ENCODE measurements around the gene U2AF1L4. TPM values are rescaled to one million over a fixed set of nuclear protein-coding genes. Genes with fewer than 3 reads are reported as not detected.

The U2AF1L4 gene
- total RNA-seq, 1 donor from 2014 or later = 6.6 TPM

GRCh38 chr19:35715355-35715809 is 29.8 kb downstream of the U2AF1L4 start:
- TF ChIP-seq POLR2A (IDR thresholded peaks at IDR 0.05) = no peak
- TF ChIP-seq, protein P1, sequence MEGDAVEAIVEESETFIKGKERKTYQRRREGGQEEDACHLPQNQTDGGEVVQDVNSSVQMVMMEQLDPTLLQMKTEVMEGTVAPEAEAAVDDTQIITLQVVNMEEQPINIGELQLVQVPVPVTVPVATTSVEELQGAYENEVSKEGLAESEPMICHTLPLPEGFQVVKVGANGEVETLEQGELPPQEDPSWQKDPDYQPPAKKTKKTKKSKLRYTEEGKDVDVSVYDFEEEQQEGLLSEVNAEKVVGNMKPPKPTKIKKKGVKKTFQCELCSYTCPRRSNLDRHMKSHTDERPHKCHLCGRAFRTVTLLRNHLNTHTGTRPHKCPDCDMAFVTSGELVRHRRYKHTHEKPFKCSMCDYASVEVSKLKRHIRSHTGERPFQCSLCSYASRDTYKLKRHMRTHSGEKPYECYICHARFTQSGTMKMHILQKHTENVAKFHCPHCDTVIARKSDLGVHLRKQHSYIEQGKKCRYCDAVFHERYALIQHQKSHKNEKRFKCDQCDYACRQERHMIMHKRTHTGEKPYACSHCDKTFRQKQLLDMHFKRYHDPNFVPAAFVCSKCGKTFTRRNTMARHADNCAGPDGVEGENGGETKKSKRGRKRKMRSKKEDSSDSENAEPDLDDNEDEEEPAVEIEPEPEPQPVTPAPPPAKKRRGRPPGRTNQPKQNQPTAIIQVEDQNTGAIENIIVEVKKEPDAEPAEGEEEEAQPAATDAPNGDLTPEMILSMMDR (IDR thresholded peaks at IDR 0.05) = no peak
- no peak for TF ChIP-seq POLR2AphosphoS5 (IDR thresholded peaks at IDR 0.05; ENCODE audit: insufficient read depth in 1 of 2, low read depth in 1 of 2)
- no peaks in the 10 kb centered on the region for H3K27me3 ChIP-seq
- intact Hi-C loops (cut with DNase I) = loop anchor here (5.0 to 10.0 kb wide), 2 partner anchors 168 to 219 kb away; partner anchors contain the start of genes LRFN3 and TMEM147
- peak overlapping the region in 1 of 2 donors; percentile 67 for H3K4me3 ChIP-seq
- no peak for DNase-seq (ENCODE audit: extremely low spot score in 2 of 2)
- H3K27ac ChIP-seq = peak overlapping the region; percentile 85
- peaks cover 30% of the 10 kb centered on the region for H3K4me1 ChIP-seq
- peaks cover 0 to 5% of the 10 kb centered on the region in 2 donors for H3K36me3 ChIP-seq
- no peaks in the 10 kb centered on the region for H3K9me3 ChIP-seq

GRCh38 chr19:35714601-35715354 is 30.4 kb downstream of the U2AF1L4 start:
- H3K4me1 ChIP-seq = peaks cover 26% of the 10 kb centered on the region
- intact Hi-C loops (cut with DNase I) = loop anchor here (5.0 to 10.0 kb wide), 2 partner anchors 167 to 220 kb away; partner anchors contain the start of genes LRFN3 and TMEM147

GRCh38 chr19:35713904-35714495 is 31.2 kb downstream of the U2AF1L4 start:
- H3K4me3 ChIP-seq = no peak overlapping the region
- intact Hi-C loops (cut with DNase I) = loop anchor here (10.0 kb wide), 1 partner anchor 221 kb away; the partner anchor contains the start of gene LRFN3
- TF ChIP-seq POLR2A (IDR thresholded peaks at IDR 0.05) (no peak), POLR2AphosphoS5 (IDR thresholded peaks at IDR 0.05; ENCODE audit: insufficient read depth in 1 of 2, low read depth in 1 of 2) (no peak)
- TF ChIP-seq, protein P1 (IDR thresholded peaks at IDR 0.05) = no peak
- no peak for DNase-seq (ENCODE audit: extremely low spot score in 2 of 2)
- H3K36me3 ChIP-seq = no peaks in the 10 kb centered on the region
- no peaks in the 10 kb centered on the region for H3K27me3 ChIP-seq
- no peak overlapping the region for H3K27ac ChIP-seq
- H3K9me3 ChIP-seq = no peaks in the 10 kb centered on the region
- H3K4me1 ChIP-seq = peaks cover 19% of the 10 kb centered on the region

More at GRCh38 chr19:35714601-35715354, 30.4 kb downstream of the U2AF1L4 start:
- Histone ChIP-seq H3K36me3 (peaks cover 0 to 2% of the 10 kb centered on the region in 2 donors), H3K27me3 (no peaks in the 10 kb centered on the region), H3K9me3 (no peaks in the 10 kb centered on the region), H3K27ac (no peak overlapping the region), H3K4me3 (no peak overlapping the region)
- TF ChIP-seq POLR2A (IDR thresholded peaks at IDR 0.05) = no peak
- TF ChIP-seq POLR2AphosphoS5 (IDR thresholded peaks at IDR 0.05; ENCODE audit: insufficient read depth in 1 of 2, low read depth in 1 of 2) = no peak
- TF ChIP-seq, protein P1 (IDR thresholded peaks at IDR 0.05) = no peak
- no peak for DNase-seq (ENCODE audit: extremely low spot score in 2 of 2)

- Histone ChIP-seq H3K9me3 (no peaks in the 10 kb centered on the region), H3K27me3 (no peaks in the 10 kb centered on the region), H3K4me1 (peaks cover 14% of the 10 kb centered on the region), H3K4me3 (no peak overlapping the region), H3K36me3 (no peaks in the 10 kb centered on the region), H3K27ac (no peak overlapping the region)
- intact Hi-C loops (cut with DNase I) = loop anchor here (10.0 kb wide), 1 partner anchor 221 kb away; the partner anchor contains the start of gene LRFN3
- DNase-seq (ENCODE audit: extremely low spot score in 2 of 2) = no peak
- TF ChIP-seq POLR2A (IDR thresholded peaks at IDR 0.05) = no peak
- TF ChIP-seq, protein P1 (IDR thresholded peaks at IDR 0.05) = no peak
- no peak for TF ChIP-seq POLR2AphosphoS5 (IDR thresholded peaks at IDR 0.05; ENCODE audit: insufficient read depth in 1 of 2, low read depth in 1 of 2)
Measured at GRCh38 chr19:35713506-35713850, 31.7 kb downstream of the U2AF1L4 start.
